Endothelial cell (in vitro differentiated cells): ENCODE data around the gene BCL2. TPM values are rescaled to one million over a fixed set of nuclear protein-coding genes. Genes with fewer than 3 reads are reported as not detected.

Experiments
- DNase-seq: peaks from one replicate; pipeline ENCODE4 v3.0.0; 2021; ENCODE audit warnings: low spot score
- H3K27ac Mint-ChIP-seq: one replicate; pipeline ENCODE4 v1.8.0; 2021; ENCODE audit warnings: mixed read lengths, inconsistent platforms; ENCODE audit not compliant: unreplicated experiment
- H3K27me3 Mint-ChIP-seq: one replicate; pipeline ENCODE4 v1.8.0; 2021; ENCODE audit warnings: mild to moderate bottlenecking, moderate library complexity, mixed read lengths, inconsistent platforms; ENCODE audit not compliant: unreplicated experiment
- H3K36me3 Mint-ChIP-seq: one replicate; pipeline ENCODE4 v1.8.0; 2021; ENCODE audit warnings: mild to moderate bottlenecking, low read depth, mixed read lengths, inconsistent platforms; ENCODE audit not compliant: unreplicated experiment
- H3K4me1 Mint-ChIP-seq: one replicate; pipeline ENCODE4 v1.8.0; 2021; ENCODE audit warnings: mild to moderate bottlenecking, mixed read lengths, inconsistent platforms; ENCODE audit not compliant: unreplicated experiment
- H3K4me3 Mint-ChIP-seq: one replicate; pipeline ENCODE4 v1.8.0; 2021; ENCODE audit warnings: mild to moderate bottlenecking, mixed read lengths, inconsistent platforms; ENCODE audit not compliant: unreplicated experiment
- H3K9me3 Mint-ChIP-seq: one replicate; pipeline ENCODE4 v1.8.0; 2021; ENCODE audit warnings: mixed read lengths, inconsistent platforms; ENCODE audit not compliant: unreplicated experiment
- CTCF ChIP-seq: fragments of 200-600 bp; sonication (generic); IDR thresholded peaks from one replicate; pipeline ENCODE4 v1.5.0; 2021; ENCODE audit warnings: antibody characterized with exemption; ENCODE audit not compliant: unreplicated experiment
- total RNA-seq: library from RNA; stranded (reverse); fragmentation: NEBNext Ultra II Directional; extraction: Animal tissue kit (Norgen Biotek cat#: 25700); gene quantifications from one replicate; pipeline ENCODE4 v1.2.1, GENCODE V29; 2021; ENCODE audit not compliant: unreplicated experiment

Gene BCL2
- total RNA-seq, 1 donor from 2014 or later = 9.2 TPM

- Mint-ChIP-seq H3K27ac (no peak overlapping the region), H3K27me3 (peaks cover 1% of the 10 kb centered on the region), H3K4me3 (no peak overlapping the region), H3K9me3 (no peaks in the 10 kb centered on the region), H3K36me3 (peaks cover 12% of the 10 kb centered on the region), H3K4me1 (no peaks in the 10 kb centered on the region)
- DNase-seq = no peak
- no peak for TF ChIP-seq CTCF
These were observed 10.0 kb upstream of the BCL2 start for GRCh38 chr18:63329431-63330145.

GRCh38 chr18:63326011-63326410, 6.4 kb upstream of the BCL2 start:
- TF ChIP-seq CTCF = no peak
- Mint-ChIP-seq H3K4me3 (no peak overlapping the region), H3K36me3 (peaks cover 3% of the 10 kb centered on the region), H3K27me3 (peaks cover 5% of the 10 kb centered on the region), H3K4me1 (peaks cover 8% of the 10 kb centered on the region), H3K27ac (no peak overlapping the region), H3K9me3 (no peaks in the 10 kb centered on the region)
- DNase-seq = no peak

- TF ChIP-seq CTCF = no peak
These were observed 5.6 kb upstream of the BCL2 start for GRCh38 chr18:63325086-63325686.

GRCh38 chr18:63322908-63323634, 3.5 kb upstream of the BCL2 start:
- peak; percentile 56 for DNase-seq
- peaks cover 22% of the 10 kb centered on the region for H3K4me1 Mint-ChIP-seq

More at GRCh38 chr18:63325086-63325686, 5.6 kb upstream of the BCL2 start:
- H3K27me3 Mint-ChIP-seq = peaks cover 7% of the 10 kb centered on the region
- no peak overlapping the region for H3K27ac Mint-ChIP-seq
- H3K9me3 Mint-ChIP-seq = no peaks in the 10 kb centered on the region
- DNase-seq = no peak
- no peak overlapping the region for H3K4me3 Mint-ChIP-seq
- H3K4me1 Mint-ChIP-seq = peaks cover 12% of the 10 kb centered on the region
- H3K36me3 Mint-ChIP-seq = peaks cover 4% of the 10 kb centered on the region

More at GRCh38 chr18:63322908-63323634, 3.5 kb upstream of the BCL2 start:
- Mint-ChIP-seq H3K9me3 (no peaks in the 10 kb centered on the region), H3K4me3 (no peak overlapping the region), H3K36me3 (peaks cover 12% of the 10 kb centered on the region), H3K27me3 (peaks cover 16% of the 10 kb centered on the region), H3K27ac (peak overlapping the region; percentile 11)
- TF ChIP-seq CTCF = peak; percentile 86
